SU-DHL-6 (cell line): ENCODE data around the gene COL26A1.

Experiments
- H2AFZ ChIP-seq: fragments of 200-600 bp; sonication (generic); 2 replicates; pipeline ENCODE4 v1.6.1; 2014; ENCODE audit warnings: low read depth, mild to moderate bottlenecking, moderate library complexity, mixed read lengths, antibody characterized with exemption, low read length; ENCODE audit not compliant: severe bottlenecking
- H3F3A ChIP-seq: fragments of 200-600 bp; shearing (Covaris generic); 2 replicates; pipeline ENCODE4 v1.6.0; 2016; ENCODE audit warnings: antibody characterized with exemption, mild to moderate bottlenecking; ENCODE audit not compliant: insufficient read depth
- H3K27ac ChIP-seq: fragments of 200-600 bp; sonication (generic); 2 replicates; pipeline ENCODE4 v1.5.1; 2016; ENCODE audit warnings: low read depth, mild to moderate bottlenecking, low read length, moderate library complexity, mixed read lengths
- H3K27me3 ChIP-seq: fragments of 200-600 bp; sonication (generic), shearing (Covaris generic); 2 replicates; pipeline ENCODE4 v1.6.0; 2014; ENCODE audit warnings: mild to moderate bottlenecking, low read length
- H3K36me3 ChIP-seq: fragments of 200-600 bp; sonication (generic); 2 replicates; pipeline ENCODE4 v1.6.1; 2014; ENCODE audit warnings: mild to moderate bottlenecking, low read length, mixed read lengths
- H3K4me2 ChIP-seq: fragments of 300-600, 200-600 bp; shearing (Covaris generic), sonication (generic); 2 replicates; pipeline ENCODE4 v1.6.0; 2014; ENCODE audit warnings: low read length, low read depth, mild to moderate bottlenecking; ENCODE audit not compliant: poor library complexity, severe bottlenecking
- H3K4me3 ChIP-seq: fragments of 200-600 bp; sonication (generic); 2 replicates; pipeline ENCODE4 v1.5.1; 2014; ENCODE audit warnings: antibody characterized with exemption, low read length, mild to moderate bottlenecking, mixed read lengths; ENCODE audit not compliant: insufficient read depth, poor library complexity, severe bottlenecking
- H3K79me2 ChIP-seq: fragments of 200-600 bp; sonication (generic); 2 replicates; pipeline ENCODE4 v1.6.1; 2014; ENCODE audit warnings: mild to moderate bottlenecking, low read length, moderate library complexity; ENCODE audit not compliant: insufficient read depth
- H3K9ac ChIP-seq: fragments of 200-600 bp; sonication (generic); 2 replicates; pipeline ENCODE4 v1.7.0; 2014; ENCODE audit warnings: mild to moderate bottlenecking, low read length
- H3K9me2 ChIP-seq: fragments of 200-600 bp; sonication (generic); replicated peaks from 2 replicates; pipeline ENCODE4 v1.6.1; 2014; ENCODE audit warnings: low read length; ENCODE audit not compliant: insufficient read depth
- H3K9me3 ChIP-seq: fragments of 200-600 bp; sonication (generic); 2 replicates; pipeline ENCODE4 v1.6.1; 2014; ENCODE audit warnings: low read length, mixed read lengths; ENCODE audit not compliant: insufficient read depth
- H4K20me1 ChIP-seq: fragments of 200-600 bp; sonication (generic); 2 replicates; pipeline ENCODE4 v1.6.1; 2014; ENCODE audit warnings: low read depth, mild to moderate bottlenecking, antibody characterized with exemption, low read length, moderate library complexity, mixed read lengths
- EZH2phosphoT487 ChIP-seq: fragments of 200-600 bp; sonication (generic), shearing (Covaris generic); conservative IDR thresholded peaks from 2 replicates; pipeline ENCODE4 v1.6.1; 2018; ENCODE audit warnings: mild to moderate bottlenecking, antibody characterized with exemption, low read length, moderate library complexity, mixed read lengths
- TF ChIP-seq, protein P1 (sequence below): fragments of 200-600 bp; sonication (generic); IDR thresholded peaks from one replicate; pipeline ENCODE4 v1.5.1; 2017; ENCODE audit warnings: antibody characterized with exemption, mild to moderate bottlenecking, low read length, moderate library complexity; ENCODE audit not compliant: insufficient read depth, poor library complexity, severe bottlenecking

COL26A1 gene

DNA sequence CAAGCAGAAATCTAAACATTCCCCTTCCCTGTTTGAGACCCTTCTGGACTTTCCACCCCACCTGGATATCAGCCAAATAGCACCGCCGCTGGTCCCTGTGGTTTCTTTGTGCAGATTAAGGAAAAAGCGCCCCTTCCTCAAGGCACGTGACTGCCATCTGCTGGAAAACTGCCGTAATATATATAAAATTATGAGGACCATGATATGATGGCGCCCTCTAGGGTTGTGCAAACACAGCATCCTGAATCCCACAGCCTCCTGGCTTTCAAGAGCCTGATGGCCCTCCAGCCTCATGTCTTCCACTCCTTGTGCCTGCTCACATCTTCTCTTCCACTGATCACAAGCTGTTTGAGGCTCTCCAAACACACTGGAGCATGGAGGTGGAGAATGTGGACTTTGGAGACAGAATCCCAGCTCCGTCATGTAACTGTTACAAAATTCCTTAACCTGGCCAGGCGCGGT is 145.1 kb downstream of the COL26A1 start:
- H3K9me3 ChIP-seq = no peaks in the 10 kb centered on the region
- H3K36me3 ChIP-seq = no peaks in the 10 kb centered on the region
- no peaks in the 10 kb centered on the region for H3K9me2 ChIP-seq
- H3K79me2 ChIP-seq = no peaks in the 10 kb centered on the region
- no peaks in the 10 kb centered on the region for H4K20me1 ChIP-seq
- TF ChIP-seq EZH2phosphoT487 = no peak
- TF ChIP-seq, protein P1, sequence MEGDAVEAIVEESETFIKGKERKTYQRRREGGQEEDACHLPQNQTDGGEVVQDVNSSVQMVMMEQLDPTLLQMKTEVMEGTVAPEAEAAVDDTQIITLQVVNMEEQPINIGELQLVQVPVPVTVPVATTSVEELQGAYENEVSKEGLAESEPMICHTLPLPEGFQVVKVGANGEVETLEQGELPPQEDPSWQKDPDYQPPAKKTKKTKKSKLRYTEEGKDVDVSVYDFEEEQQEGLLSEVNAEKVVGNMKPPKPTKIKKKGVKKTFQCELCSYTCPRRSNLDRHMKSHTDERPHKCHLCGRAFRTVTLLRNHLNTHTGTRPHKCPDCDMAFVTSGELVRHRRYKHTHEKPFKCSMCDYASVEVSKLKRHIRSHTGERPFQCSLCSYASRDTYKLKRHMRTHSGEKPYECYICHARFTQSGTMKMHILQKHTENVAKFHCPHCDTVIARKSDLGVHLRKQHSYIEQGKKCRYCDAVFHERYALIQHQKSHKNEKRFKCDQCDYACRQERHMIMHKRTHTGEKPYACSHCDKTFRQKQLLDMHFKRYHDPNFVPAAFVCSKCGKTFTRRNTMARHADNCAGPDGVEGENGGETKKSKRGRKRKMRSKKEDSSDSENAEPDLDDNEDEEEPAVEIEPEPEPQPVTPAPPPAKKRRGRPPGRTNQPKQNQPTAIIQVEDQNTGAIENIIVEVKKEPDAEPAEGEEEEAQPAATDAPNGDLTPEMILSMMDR = peak; percentile 98
- H3K9ac ChIP-seq = no peak overlapping the region
- no peak overlapping the region for H2AFZ ChIP-seq
- H3K4me3 ChIP-seq = no peak overlapping the region
- no peaks in the 10 kb centered on the region for H3F3A ChIP-seq
- H3K4me2 ChIP-seq = no peak overlapping the region
- no peaks in the 10 kb centered on the region for H3K27me3 ChIP-seq
- H3K27ac ChIP-seq = no peak overlapping the region

- Histone ChIP-seq H3F3A (no peaks in the 10 kb centered on the region), H3K36me3 (no peaks in the 10 kb centered on the region), H3K9me2 (no peaks in the 10 kb centered on the region), H3K9me3 (no peaks in the 10 kb centered on the region), H3K9ac (no peak overlapping the region), H3K27me3 (no peaks in the 10 kb centered on the region), H3K4me3 (no peak overlapping the region), H3K79me2 (no peaks in the 10 kb centered on the region), H2AFZ (no peak overlapping the region), H4K20me1 (no peaks in the 10 kb centered on the region), H3K4me2 (no peak overlapping the region), H3K27ac (no peak overlapping the region)
- TF ChIP-seq, protein P1 = no peak
- no peak for TF ChIP-seq EZH2phosphoT487
Observed at GRCh38 chr7:101510297-101510696, 147.6 kb downstream of the COL26A1 start.

DNA sequence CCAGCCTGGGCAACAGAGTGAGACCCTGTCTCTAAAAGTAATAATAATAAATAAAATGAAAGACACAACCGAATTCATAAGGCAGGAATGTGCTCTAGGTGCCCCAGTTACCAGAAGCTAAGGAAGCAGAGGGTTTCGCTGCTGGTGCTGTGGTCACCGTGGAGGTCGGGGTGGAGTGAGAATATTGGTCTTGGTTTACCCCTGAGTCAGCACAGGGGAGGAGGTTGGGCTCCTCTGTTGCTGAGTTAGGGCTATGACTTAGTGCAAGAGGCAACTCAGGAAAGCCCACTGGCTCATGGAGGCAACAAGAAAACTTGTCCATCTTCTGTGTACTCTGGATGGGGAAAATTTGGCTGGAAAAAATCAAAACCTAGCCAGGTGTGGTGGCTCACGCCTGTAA is 149.3 kb downstream of the COL26A1 start:
- Histone ChIP-seq H3K4me2 (no peak overlapping the region), H3K27ac (no peak overlapping the region), H3F3A (no peaks in the 10 kb centered on the region), H3K27me3 (no peaks in the 10 kb centered on the region), H3K79me2 (no peaks in the 10 kb centered on the region), H4K20me1 (no peaks in the 10 kb centered on the region), H3K4me3 (no peak overlapping the region), H3K9ac (no peak overlapping the region), H3K36me3 (no peaks in the 10 kb centered on the region), H3K9me2 (no peaks in the 10 kb centered on the region), H3K9me3 (no peaks in the 10 kb centered on the region), H2AFZ (no peak overlapping the region)
- TF ChIP-seq EZH2phosphoT487 = no peak
- TF ChIP-seq, protein P1 = no peak

DNA sequence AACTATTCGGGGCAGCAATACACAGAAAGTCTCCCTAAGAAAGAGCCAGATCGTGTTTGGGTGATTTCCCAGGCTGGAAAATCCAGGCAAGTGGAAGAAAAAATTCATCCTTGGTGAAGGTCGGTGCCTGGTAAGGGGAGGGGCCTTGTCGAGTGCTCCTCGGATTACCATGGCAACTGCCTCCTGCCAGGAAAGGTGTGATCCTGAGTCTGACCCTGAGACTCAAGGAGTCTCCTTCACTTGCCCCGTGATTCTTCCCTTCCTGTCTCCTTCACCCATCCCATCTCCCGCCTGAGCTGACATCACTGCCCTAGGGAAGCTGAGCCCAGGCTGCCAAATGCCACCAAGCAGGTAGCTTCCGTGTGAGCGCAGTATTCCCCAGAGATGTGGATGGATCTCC is 154.2 kb downstream of the COL26A1 start:
- H3K27me3 ChIP-seq = no peaks in the 10 kb centered on the region
- no peak for TF ChIP-seq EZH2phosphoT487
- TF ChIP-seq, protein P1 = no peak

More for the DNA sequence above, 154.2 kb downstream of the COL26A1 start:
- no peaks in the 10 kb centered on the region for H3K9me2 ChIP-seq
- no peak overlapping the region for H3K4me3 ChIP-seq
- H2AFZ ChIP-seq = no peak overlapping the region
- no peaks in the 10 kb centered on the region for H3K79me2 ChIP-seq
- H3K9me3 ChIP-seq = no peaks in the 10 kb centered on the region
- H3K36me3 ChIP-seq = no peaks in the 10 kb centered on the region
- H3K27ac ChIP-seq = no peak overlapping the region
- H3F3A ChIP-seq = no peaks in the 10 kb centered on the region
- H3K9ac ChIP-seq = no peak overlapping the region
- H3K4me2 ChIP-seq = no peak overlapping the region
- H4K20me1 ChIP-seq = no peaks in the 10 kb centered on the region
